Measurements from ENCODE around the gene AMER3.
A peak's percentile ranks its signal among the peaks of the same experiment; 100 is the strongest.

Gene AMER3

DNA sequence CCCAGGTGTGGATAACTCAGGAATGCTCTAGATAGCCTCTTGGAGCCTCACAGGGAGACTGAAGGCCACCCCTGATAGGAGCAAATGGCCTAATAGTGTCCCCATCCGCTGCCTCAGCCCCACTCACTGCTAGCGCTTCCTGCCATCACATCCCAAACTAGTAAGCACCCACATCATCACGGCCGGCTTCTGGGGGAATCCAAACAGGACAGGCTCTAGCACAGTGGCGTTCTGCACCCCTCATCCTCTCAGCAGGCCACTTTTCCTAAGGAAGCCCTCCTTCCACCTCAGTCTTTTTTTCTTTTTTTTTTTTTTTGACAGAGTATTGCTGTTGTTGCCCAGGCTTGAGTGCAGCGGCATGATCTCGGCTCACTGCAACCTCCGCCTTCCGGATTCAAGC is 6.3 kb upstream of the AMER3 start:
- TF ChIP-seq TEAD4 (IDR thresholded peaks at IDR 0.05) = no peak
- no peak for TF ChIP-seq TCF12 (IDR thresholded peaks at IDR 0.05; ENCODE audit: low read depth)
- no peak for TF ChIP-seq CEBPB (IDR thresholded peaks at IDR 0.05)
- TF ChIP-seq TAF1 (IDR thresholded peaks at IDR 0.05; ENCODE audit: low read depth) = no peak

DNA sequence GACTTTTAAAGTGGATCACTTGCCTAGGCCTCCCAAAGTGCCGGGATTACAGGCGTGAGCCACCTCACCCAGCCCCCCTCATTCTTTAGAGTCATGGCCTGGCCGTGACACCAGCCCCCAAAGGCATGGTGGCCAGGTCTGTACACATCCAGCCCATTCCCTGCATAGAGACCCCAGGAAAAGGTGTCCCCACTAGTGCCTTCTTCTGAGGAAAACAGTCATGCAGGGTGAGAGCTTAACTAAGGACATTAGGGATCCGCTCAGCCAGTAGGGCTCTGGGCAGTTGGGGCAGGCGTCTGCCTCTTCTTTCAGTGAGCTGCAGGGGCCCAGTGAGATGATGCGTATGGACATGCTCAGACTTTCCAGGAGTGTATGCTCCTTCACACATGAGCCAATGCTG is 5.7 kb upstream of the AMER3 start:
- TF ChIP-seq TAF1 (IDR thresholded peaks at IDR 0.05; ENCODE audit: low read depth) (no peak), EP300 (IDR thresholded peaks at IDR 0.05; ENCODE audit: borderline replicate concordance) (no peak), CEBPB (IDR thresholded peaks at IDR 0.05) (no peak), RAD21 (IDR thresholded peaks at IDR 0.05; ENCODE audit: low read depth) (no peak), YY1 (IDR thresholded peaks at IDR 0.05; ENCODE audit: low read depth) (no peak), TEAD4 (IDR thresholded peaks at IDR 0.05) (no peak), TCF12 (IDR thresholded peaks at IDR 0.05; ENCODE audit: low read depth) (no peak), CREB1 (IDR thresholded peaks at IDR 0.05; ENCODE audit: low read depth) (no peak)
- TF ChIP-seq, protein P1, sequence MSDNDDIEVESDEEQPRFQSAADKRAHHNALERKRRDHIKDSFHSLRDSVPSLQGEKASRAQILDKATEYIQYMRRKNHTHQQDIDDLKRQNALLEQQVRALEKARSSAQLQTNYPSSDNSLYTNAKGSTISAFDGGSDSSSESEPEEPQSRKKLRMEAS (IDR thresholded peaks at IDR 0.05) = no peak
- TF ChIP-seq, protein P2, sequence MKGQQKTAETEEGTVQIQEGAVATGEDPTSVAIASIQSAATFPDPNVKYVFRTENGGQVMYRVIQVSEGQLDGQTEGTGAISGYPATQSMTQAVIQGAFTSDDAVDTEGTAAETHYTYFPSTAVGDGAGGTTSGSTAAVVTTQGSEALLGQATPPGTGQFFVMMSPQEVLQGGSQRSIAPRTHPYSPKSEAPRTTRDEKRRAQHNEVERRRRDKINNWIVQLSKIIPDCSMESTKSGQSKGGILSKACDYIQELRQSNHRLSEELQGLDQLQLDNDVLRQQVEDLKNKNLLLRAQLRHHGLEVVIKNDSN (IDR thresholded peaks at IDR 0.05) = no peak

DNA sequence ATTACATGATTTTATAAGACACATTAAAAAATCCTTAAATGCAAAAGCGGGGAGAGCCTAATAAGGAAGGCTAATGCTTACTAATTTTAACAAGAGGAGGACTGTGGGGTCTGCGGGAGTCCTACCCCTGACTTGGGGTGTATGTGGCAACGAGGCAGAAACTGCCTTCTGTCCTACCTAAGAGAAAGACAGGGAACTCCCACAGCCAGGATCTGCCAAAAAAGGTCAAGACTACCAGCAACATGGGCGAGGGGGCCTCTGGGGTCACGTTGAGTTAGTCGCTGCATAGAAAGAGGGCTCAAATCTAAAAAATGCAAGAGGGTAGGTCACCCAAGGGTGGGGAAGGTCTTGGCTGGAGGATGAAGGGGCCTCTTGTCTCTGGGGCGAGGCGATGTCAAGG is 529 bp upstream of the AMER3 start:
- TF ChIP-seq TEAD4 (IDR thresholded peaks at IDR 0.05) (no peak), ZBTB7A (IDR thresholded peaks at IDR 0.05; ENCODE audit: low read depth) (no peak), RAD21 (IDR thresholded peaks at IDR 0.05; ENCODE audit: low read depth) (no peak)

DNA sequence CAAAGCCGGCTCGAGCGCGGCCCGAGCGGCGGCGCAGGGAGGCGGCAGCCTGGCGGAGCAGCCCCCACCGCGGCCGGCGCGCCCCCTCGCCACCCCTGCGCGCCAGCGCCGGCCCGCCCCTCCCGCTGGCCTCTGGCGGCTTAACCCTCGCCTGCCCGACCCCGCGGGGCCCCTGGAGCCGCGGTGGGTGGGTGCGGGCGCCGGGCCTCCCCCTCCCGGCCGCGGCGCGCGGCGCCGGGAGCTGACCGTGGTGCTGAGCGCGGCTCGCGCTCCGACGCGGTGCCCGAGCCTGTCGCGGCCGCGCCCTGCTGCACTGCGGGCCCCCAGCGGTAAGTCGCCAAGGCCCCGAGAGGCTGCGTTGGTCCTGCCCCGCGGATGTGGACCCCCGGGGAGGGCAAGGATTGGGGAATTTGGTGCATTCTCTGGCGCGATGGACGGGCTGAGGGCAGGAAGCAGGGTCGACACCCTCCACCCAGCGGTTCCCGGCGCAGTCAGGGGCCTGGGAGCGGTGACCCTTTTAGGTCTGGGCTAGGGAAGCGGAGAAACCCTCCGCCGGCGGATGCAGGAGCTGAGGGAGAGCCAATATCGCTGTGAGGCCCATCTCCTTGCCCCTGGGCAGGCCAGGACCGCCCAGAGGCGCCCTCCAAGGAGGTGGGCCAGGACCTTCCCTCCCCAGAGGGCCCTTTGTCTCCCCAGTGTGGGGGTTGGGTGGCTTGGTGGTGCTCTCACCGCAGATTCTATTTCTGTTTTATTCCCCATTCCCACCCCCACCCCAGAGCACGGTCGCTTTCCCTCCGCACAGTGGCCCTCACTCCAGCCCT is 923 bp downstream of the AMER3 start:
- TF ChIP-seq ZBTB7A (IDR thresholded peaks at IDR 0.05; ENCODE audit: low read depth) = no peak
- TF ChIP-seq, protein P3, sequence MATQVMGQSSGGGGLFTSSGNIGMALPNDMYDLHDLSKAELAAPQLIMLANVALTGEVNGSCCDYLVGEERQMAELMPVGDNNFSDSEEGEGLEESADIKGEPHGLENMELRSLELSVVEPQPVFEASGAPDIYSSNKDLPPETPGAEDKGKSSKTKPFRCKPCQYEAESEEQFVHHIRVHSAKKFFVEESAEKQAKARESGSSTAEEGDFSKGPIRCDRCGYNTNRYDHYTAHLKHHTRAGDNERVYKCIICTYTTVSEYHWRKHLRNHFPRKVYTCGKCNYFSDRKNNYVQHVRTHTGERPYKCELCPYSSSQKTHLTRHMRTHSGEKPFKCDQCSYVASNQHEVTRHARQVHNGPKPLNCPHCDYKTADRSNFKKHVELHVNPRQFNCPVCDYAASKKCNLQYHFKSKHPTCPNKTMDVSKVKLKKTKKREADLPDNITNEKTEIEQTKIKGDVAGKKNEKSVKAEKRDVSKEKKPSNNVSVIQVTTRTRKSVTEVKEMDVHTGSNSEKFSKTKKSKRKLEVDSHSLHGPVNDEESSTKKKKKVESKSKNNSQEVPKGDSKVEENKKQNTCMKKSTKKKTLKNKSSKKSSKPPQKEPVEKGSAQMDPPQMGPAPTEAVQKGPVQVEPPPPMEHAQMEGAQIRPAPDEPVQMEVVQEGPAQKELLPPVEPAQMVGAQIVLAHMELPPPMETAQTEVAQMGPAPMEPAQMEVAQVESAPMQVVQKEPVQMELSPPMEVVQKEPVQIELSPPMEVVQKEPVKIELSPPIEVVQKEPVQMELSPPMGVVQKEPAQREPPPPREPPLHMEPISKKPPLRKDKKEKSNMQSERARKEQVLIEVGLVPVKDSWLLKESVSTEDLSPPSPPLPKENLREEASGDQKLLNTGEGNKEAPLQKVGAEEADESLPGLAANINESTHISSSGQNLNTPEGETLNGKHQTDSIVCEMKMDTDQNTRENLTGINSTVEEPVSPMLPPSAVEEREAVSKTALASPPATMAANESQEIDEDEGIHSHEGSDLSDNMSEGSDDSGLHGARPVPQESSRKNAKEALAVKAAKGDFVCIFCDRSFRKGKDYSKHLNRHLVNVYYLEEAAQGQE (IDR thresholded peaks at IDR 0.05; ENCODE audit: low read depth) = peak; percentile 88

DNA sequence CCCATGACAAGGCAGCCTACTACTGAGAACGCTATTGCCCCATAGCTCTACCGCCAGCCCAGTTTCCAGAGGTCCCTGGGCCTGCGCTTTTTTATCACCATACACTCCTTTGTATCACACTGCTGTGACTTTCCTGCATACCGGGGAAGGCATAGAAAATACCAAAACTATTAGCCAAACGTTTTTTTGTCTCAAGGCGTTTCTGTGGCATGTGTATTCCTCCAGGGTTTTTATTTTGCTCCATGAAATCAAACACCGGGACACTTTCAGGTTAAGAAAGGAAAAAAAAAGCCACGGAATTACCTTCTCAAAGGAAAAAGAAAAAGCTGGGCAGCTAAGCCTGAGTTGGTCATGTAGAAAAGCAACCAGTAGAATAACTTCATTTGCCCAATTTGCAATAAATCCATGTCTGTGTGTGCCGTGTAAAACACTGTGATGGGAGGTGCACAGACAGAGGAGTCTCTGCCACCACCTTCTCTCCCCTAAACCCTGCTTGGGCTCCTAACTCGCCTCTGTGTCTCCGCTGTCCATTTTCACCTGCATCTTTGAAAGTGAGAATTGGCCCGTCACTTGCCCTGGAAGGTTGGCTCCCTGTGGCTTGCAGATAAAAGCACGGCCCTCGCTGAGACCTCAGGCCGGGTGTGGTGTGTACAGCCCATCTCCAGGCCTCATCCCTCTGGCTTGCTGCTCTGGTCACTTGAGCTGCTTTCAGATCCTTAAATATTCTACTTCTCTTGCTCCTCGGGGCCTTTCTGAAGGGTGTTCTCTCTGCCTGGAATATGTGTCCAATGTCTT is 1.7 kb downstream of the AMER3 start:
- TF ChIP-seq TCF12 (IDR thresholded peaks at IDR 0.05; ENCODE audit: low read depth) = no peak
- TF ChIP-seq RAD21 (IDR thresholded peaks at IDR 0.05; ENCODE audit: low read depth) = no peak
- TF ChIP-seq EP300 (IDR thresholded peaks at IDR 0.05; ENCODE audit: borderline replicate concordance) = no peak
- no peak for TF ChIP-seq TAF1 (IDR thresholded peaks at IDR 0.05; ENCODE audit: low read depth)
- TF ChIP-seq EGR1 (IDR thresholded peaks at IDR 0.05) = no peak
- TF ChIP-seq FOXM1 (IDR thresholded peaks at IDR 0.05; ENCODE audit: borderline replicate concordance, low read depth) = no peak
- TF ChIP-seq ZBTB7A (IDR thresholded peaks at IDR 0.05; ENCODE audit: low read depth) = no peak
- TF ChIP-seq, protein P3 (IDR thresholded peaks at IDR 0.05; ENCODE audit: low read depth) = no peak; the same call in 1 of the 2 replicates
- no peak for TF ChIP-seq NFIC (IDR thresholded peaks at IDR 0.05)
- TF ChIP-seq CEBPB (IDR thresholded peaks at IDR 0.05) = no peak
- TF ChIP-seq, protein P1 (IDR thresholded peaks at IDR 0.05) = no peak
- TF ChIP-seq TEAD4 (IDR thresholded peaks at IDR 0.05) = no peak
- no peak for TF ChIP-seq YY1 (IDR thresholded peaks at IDR 0.05; ENCODE audit: low read depth)
- no peak for TF ChIP-seq CREB1 (IDR thresholded peaks at IDR 0.05; ENCODE audit: low read depth)
- TF ChIP-seq, protein P2 (IDR thresholded peaks at IDR 0.05) = no peak
